ENCODE data around the gene NDRG3. TPM values are rescaled to one million over a fixed set of nuclear protein-coding genes. Genes with fewer than 3 reads are reported as not detected.
A peak's percentile ranks its signal among the peaks of the same experiment; 100 is the strongest.

Gene NDRG3
- total RNA-seq, 2 experiments from 2014 or later, result 14.4 to 22.1 TPM

DNA sequence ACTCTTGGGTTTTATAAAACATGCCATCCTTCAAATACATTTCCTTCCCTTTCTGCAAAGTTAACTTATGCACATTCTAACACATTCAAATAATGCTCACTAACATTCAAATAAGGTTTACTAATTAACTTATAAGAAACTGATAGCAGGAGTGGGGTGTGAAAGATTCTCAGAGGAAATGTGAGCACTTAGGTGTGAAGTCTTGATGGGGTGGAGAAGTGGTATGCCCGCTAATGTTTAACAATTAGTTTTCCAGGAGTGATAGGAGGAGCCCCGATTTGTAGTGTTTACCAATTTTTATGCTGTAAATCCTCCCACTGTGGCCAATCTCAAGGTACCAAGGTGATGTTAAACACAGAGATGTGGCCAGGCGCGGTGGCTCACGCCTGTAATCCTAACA, 46.0 kb upstream of the NDRG3 start:
- CTCF ChIA-PET (ENCODE audit: unreplicated experiment), result interaction anchor here (1.0 to 1.3 kb wide), 2 partner anchors 17 to 44 kb away, joined by 4 read pairs; no protein-coding TSS in a partner anchor
- Histone ChIP-seq H3K4me3 (ENCODE audit: low read depth, low read length, poor library complexity, severe bottlenecking) (no peak overlapping the region), H3K36me3 (ENCODE audit: insufficient read depth, low read length) (peaks cover 9% of the 10 kb centered on the region; the same call in 1 of the 2 replicates), H3K79me2 (ENCODE audit: insufficient read depth, low read depth, low read length) (no peaks in the 10 kb centered on the region), H3K4me2 (ENCODE audit: low read length) (no peak overlapping the region), H3K4me1 (ENCODE audit: insufficient read depth, low read length, poor library complexity, severe bottlenecking) (peaks cover 20% of the 10 kb centered on the region), H3K9me3 (ENCODE audit: low read length) (no peaks in the 10 kb centered on the region), H3K27ac (ENCODE audit: low read depth, low read length, poor library complexity, severe bottlenecking) (peak overlapping the region; percentile 40), H2AFZ (ENCODE audit: low read length) (no peak overlapping the region), H3K9me2 (ENCODE audit: insufficient read depth, low read length) (no peaks in the 10 kb centered on the region), H4K20me1 (ENCODE audit: insufficient read depth, low read length) (no peaks in the 10 kb centered on the region)
- intact Hi-C loops (cut with micrococcal nuclease; ENCODE audit: unreplicated experiment), result loop anchor here (1.0 kb wide), 2 partner anchors 72 to 95 kb away; no protein-coding TSS in a partner anchor
- POLR2A ChIA-PET, result interaction anchor here (0.6 to 2.3 kb wide), 5 partner anchors 18 to 1130 kb away, joined by 3 to 7 read pairs (median 3); partner anchors contain the start of gene DSN1
- no peak for TF ChIP-seq EZH2phosphoT487 (IDR thresholded peaks at IDR 0.05; ENCODE audit: borderline replicate concordance, low read depth, low read length)
- TF ChIP-seq, protein P1, sequence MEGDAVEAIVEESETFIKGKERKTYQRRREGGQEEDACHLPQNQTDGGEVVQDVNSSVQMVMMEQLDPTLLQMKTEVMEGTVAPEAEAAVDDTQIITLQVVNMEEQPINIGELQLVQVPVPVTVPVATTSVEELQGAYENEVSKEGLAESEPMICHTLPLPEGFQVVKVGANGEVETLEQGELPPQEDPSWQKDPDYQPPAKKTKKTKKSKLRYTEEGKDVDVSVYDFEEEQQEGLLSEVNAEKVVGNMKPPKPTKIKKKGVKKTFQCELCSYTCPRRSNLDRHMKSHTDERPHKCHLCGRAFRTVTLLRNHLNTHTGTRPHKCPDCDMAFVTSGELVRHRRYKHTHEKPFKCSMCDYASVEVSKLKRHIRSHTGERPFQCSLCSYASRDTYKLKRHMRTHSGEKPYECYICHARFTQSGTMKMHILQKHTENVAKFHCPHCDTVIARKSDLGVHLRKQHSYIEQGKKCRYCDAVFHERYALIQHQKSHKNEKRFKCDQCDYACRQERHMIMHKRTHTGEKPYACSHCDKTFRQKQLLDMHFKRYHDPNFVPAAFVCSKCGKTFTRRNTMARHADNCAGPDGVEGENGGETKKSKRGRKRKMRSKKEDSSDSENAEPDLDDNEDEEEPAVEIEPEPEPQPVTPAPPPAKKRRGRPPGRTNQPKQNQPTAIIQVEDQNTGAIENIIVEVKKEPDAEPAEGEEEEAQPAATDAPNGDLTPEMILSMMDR (conservative IDR thresholded peaks at IDR 0.05; ENCODE audit: low read length), result no peak
- no peak for DNase-seq (ENCODE audit: low spot score)
- BruUV-seq (replicated peaks), result no TSS peak

GRCh38 chr20:36786663-36787062, 40.8 kb upstream of the NDRG3 start:
- intact Hi-C loops (cut with micrococcal nuclease; ENCODE audit: unreplicated experiment), result no loop called here
- CTCF ChIA-PET (ENCODE audit: unreplicated experiment), result interaction anchor here (0.6 kb wide), 1 partner anchor 22 kb away, joined by 3 read pairs; no protein-coding TSS in a partner anchor

GRCh38 chr20:36786246-36786645, 40.4 kb upstream of the NDRG3 start:
- H3K27ac ChIP-seq (ENCODE audit: low read depth, low read length, poor library complexity, severe bottlenecking), result no peak overlapping the region
- no peaks in the 10 kb centered on the region for H4K20me1 ChIP-seq (ENCODE audit: insufficient read depth, low read length)
- no peaks in the 10 kb centered on the region for H3K79me2 ChIP-seq (ENCODE audit: insufficient read depth, low read depth, low read length)
- no peak overlapping the region for H2AFZ ChIP-seq (ENCODE audit: low read length)
- no peak for DNase-seq (ENCODE audit: low spot score)
- H3K4me3 ChIP-seq (ENCODE audit: low read depth, low read length, poor library complexity, severe bottlenecking), result no peak overlapping the region
- BruUV-seq (replicated peaks), result no TSS peak
- CTCF ChIA-PET (ENCODE audit: unreplicated experiment), result interaction anchor here (0.6 kb wide), 1 partner anchor 23 kb away, joined by 3 read pairs; no protein-coding TSS in a partner anchor
- intact Hi-C loops (cut with micrococcal nuclease; ENCODE audit: unreplicated experiment), result no loop called here
- no peaks in the 10 kb centered on the region for H3K9me3 ChIP-seq (ENCODE audit: low read length)
- no peaks in the 10 kb centered on the region for H3K36me3 ChIP-seq (ENCODE audit: insufficient read depth, low read length)
- no peaks in the 10 kb centered on the region for H3K9me2 ChIP-seq (ENCODE audit: insufficient read depth, low read length)
- POLR2A ChIA-PET, result no interaction called here
- H3K4me1 ChIP-seq (ENCODE audit: insufficient read depth, low read length, poor library complexity, severe bottlenecking), result no peaks in the 10 kb centered on the region
- H3K4me2 ChIP-seq (ENCODE audit: low read length), result no peak overlapping the region
- no peak for TF ChIP-seq EZH2phosphoT487 (IDR thresholded peaks at IDR 0.05; ENCODE audit: borderline replicate concordance, low read depth, low read length)
- TF ChIP-seq, protein P1 (conservative IDR thresholded peaks at IDR 0.05; ENCODE audit: low read length), result no peak

More at GRCh38 chr20:36786663-36787062, 40.8 kb upstream of the NDRG3 start:
- Histone ChIP-seq H3K4me1 (ENCODE audit: insufficient read depth, low read length, poor library complexity, severe bottlenecking) (peaks cover 2% of the 10 kb centered on the region), H3K9me2 (ENCODE audit: insufficient read depth, low read length) (no peaks in the 10 kb centered on the region), H3K79me2 (ENCODE audit: insufficient read depth, low read depth, low read length) (no peaks in the 10 kb centered on the region), H2AFZ (ENCODE audit: low read length) (no peak overlapping the region), H4K20me1 (ENCODE audit: insufficient read depth, low read length) (no peaks in the 10 kb centered on the region), H3K27ac (ENCODE audit: low read depth, low read length, poor library complexity, severe bottlenecking) (no peak overlapping the region), H3K36me3 (ENCODE audit: insufficient read depth, low read length) (no peaks in the 10 kb centered on the region), H3K9me3 (ENCODE audit: low read length) (no peaks in the 10 kb centered on the region), H3K4me3 (ENCODE audit: low read depth, low read length, poor library complexity, severe bottlenecking) (no peak overlapping the region), H3K4me2 (ENCODE audit: low read length) (no peak overlapping the region)
- POLR2A ChIA-PET, result no interaction called here
- TF ChIP-seq, protein P1 (conservative IDR thresholded peaks at IDR 0.05; ENCODE audit: low read length), result no peak
- no peak for TF ChIP-seq EZH2phosphoT487 (IDR thresholded peaks at IDR 0.05; ENCODE audit: borderline replicate concordance, low read depth, low read length)
- no TSS peak for BruUV-seq (replicated peaks)
- no peak for DNase-seq (ENCODE audit: low spot score)
